ENCODE results near the gene ZFR. TPM values are rescaled to one million over a fixed set of nuclear protein-coding genes. Genes with fewer than 3 reads are reported as not detected.

ZFR gene
- polyA plus RNA-seq, 1 of the 3 experiments (the other 2 are of a cell fraction) = 24.6 TPM

DNA sequence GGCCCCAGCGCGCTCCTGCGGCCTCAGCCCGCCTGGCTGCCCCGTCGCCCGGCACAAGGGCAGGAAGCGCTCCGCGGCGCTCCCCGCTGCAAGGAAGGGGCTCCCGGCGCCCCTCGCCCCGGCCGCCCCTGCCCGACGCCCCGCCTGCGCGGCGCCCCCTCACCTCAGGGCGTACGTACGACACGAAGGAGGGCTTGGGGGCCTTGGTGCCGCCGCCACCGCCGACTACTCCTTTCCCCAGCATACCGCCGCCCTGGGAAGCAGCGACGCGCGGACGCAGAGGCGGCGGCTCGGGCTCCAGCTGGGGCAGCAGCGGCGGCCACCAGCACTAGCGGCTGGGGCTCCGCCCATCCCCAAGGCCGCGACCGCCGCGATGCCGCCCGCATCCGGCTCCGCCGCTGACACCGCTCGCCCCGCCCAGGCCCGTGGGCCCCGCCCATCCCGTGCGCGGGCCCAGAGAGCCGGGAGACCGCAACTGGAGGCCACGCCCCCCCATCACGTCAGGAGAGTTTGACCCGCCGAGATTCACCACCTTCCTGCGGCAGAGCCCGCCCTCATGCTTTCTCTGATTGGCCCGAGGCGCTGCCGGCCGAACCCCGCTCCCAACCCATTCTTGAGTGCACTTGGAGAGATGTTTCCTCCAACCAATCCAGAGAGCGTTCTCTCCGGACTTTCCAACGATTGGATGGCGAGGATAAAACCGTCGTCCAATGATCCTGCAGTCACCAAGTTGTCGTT is 131.8 kb downstream of the ZFR start, which contains the start of gene MTMR12 (continued):
- TF ChIP-seq, protein P1, sequence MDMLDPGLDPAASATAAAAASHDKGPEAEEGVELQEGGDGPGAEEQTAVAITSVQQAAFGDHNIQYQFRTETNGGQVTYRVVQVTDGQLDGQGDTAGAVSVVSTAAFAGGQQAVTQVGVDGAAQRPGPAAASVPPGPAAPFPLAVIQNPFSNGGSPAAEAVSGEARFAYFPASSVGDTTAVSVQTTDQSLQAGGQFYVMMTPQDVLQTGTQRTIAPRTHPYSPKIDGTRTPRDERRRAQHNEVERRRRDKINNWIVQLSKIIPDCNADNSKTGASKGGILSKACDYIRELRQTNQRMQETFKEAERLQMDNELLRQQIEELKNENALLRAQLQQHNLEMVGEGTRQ (IDR thresholded peaks at IDR 0.05; ENCODE audit: borderline replicate concordance, low read depth, low read length) = no peak
- TF ChIP-seq EZH2phosphoT487 (IDR thresholded peaks at IDR 0.05; ENCODE audit: borderline replicate concordance, low read depth) = no peak
- TF ChIP-seq FOXJ3 (CRISPR knock-in tag; IDR thresholded peaks at IDR 0.05) = no peak
- no peak for TF ChIP-seq USF1 (IDR thresholded peaks at IDR 0.05; ENCODE audit: borderline replicate concordance, low read depth)
- TF ChIP-seq GABPA (IDR thresholded peaks at IDR 0.05; ENCODE audit: low read depth) = peak; percentile 40; the same call in 1 of the 2 replicates
- no peak for TF ChIP-seq GATA2 (CRISPR knock-in tag; IDR thresholded peaks at IDR 0.05)
- TF ChIP-seq CTCF (IDR thresholded peaks at IDR 0.05) = no peak
- peak; percentile 60 for TF ChIP-seq NRF1 (IDR thresholded peaks at IDR 0.05; ENCODE audit: low read depth, low read length)

- Histone ChIP-seq H3K9me3 (no peaks in the 10 kb centered on the region), H3K4me2 (peak overlapping the region; percentile 88), H3K9me2 (no peaks in the 10 kb centered on the region), H3K27me3 (ENCODE audit: insufficient read depth) (no peaks in the 10 kb centered on the region), H4K20me1 (ENCODE audit: insufficient read depth) (no peaks in the 10 kb centered on the region; the same call in 1 of the 2 replicates), H2AFZ (ENCODE audit: low read depth) (peak overlapping the region; percentile 83; the same call in 1 of the 2 replicates), H3K27ac (ENCODE audit: low read depth in 2 of 2, low read length in 1 of 2) (peak overlapping the region; percentile 70 to 82), H3K79me2 (ENCODE audit: insufficient read depth) (peaks cover 49% of the 10 kb centered on the region), H3K9ac (peak overlapping the region; percentile 76), H3K36me3 (replicated peaks in 1 of 2; ENCODE audit: control insufficient read depth in 1 of 2, insufficient read depth in 2 of 2, low read length in 1 of 2) (no peaks in the 10 kb centered on the region), H3K4me1 (ENCODE audit: control insufficient read depth in 1 of 2, insufficient read depth in 2 of 2, low read depth in 1 of 2, low read length in 1 of 2) (peaks cover 9% of the 10 kb centered on the region in 2 experiments; a peak in 3 of 4 replicates), H3F3A (replicated peaks; ENCODE audit: insufficient read depth) (peaks cover 9% of the 10 kb centered on the region), H3K4me3 (ENCODE audit: low read depth in 2 of 2, low read length in 1 of 2) (peak overlapping the region; percentile 72 to 79)
- 4% methylated on average over 11 of the region's 34 CpGs for whole genome bisulfite sequencing (ENCODE audit: low lambda C conversion rate)
- peak; percentile 71 for DNase-seq
- ChIA-PET CTCF (no interaction called here), POLR2A (no interaction called here)
- no peak for TF ChIP-seq NRF1 (IDR thresholded peaks at IDR 0.05; ENCODE audit: low read depth, low read length)
- no peak for TF ChIP-seq ELF1 (IDR thresholded peaks at IDR 0.05)
- no peak for TF ChIP-seq RFX5 (IDR thresholded peaks at IDR 0.05; ENCODE audit: low read length)
- TF ChIP-seq SMC3 (IDR thresholded peaks at IDR 0.05; ENCODE audit: low read depth, low read length) = no peak
- TF ChIP-seq RAD21 (IDR thresholded peaks at IDR 0.05; ENCODE audit: low read length) = no peak
- TF ChIP-seq, protein P1 (IDR thresholded peaks at IDR 0.05; ENCODE audit: borderline replicate concordance, low read depth, low read length) = no peak
- TF ChIP-seq GATA2 (CRISPR knock-in tag; IDR thresholded peaks at IDR 0.05) = no peak
- no peak for TF ChIP-seq CTCF (IDR thresholded peaks at IDR 0.05)
- no peak for TF ChIP-seq MXI1 (IDR thresholded peaks at IDR 0.05; ENCODE audit: low read depth, low read length)
- no peak for TF ChIP-seq GABPA (IDR thresholded peaks at IDR 0.05; ENCODE audit: low read depth)
- TF ChIP-seq NFIC (IDR thresholded peaks at IDR 0.05; ENCODE audit: borderline replicate concordance) = no peak
- TF ChIP-seq MAX (IDR thresholded peaks at IDR 0.05; ENCODE audit: low read depth) = no peak
- no peak for TF ChIP-seq EZH2phosphoT487 (IDR thresholded peaks at IDR 0.05; ENCODE audit: borderline replicate concordance, low read depth)
- no peak for TF ChIP-seq REST (IDR thresholded peaks at IDR 0.05; ENCODE audit: low read depth, low read length)
- no peak for TF ChIP-seq CHD2 (IDR thresholded peaks at IDR 0.05; ENCODE audit: low read length, partially characterized antibody)
- no peak for TF ChIP-seq FOXJ3 (CRISPR knock-in tag; IDR thresholded peaks at IDR 0.05)
These were observed 132.3 kb downstream of the ZFR start for GRCh38 chr5:32312197-32312594.
